Measurements from ENCODE around the gene INMT. TPM values are rescaled to one million over a fixed set of nuclear protein-coding genes. Genes with fewer than 3 reads are reported as not detected.

INMT gene
- polyA plus RNA-seq, 1 of the 3 experiments (the other 2 are of a cell fraction) = not detected

- Histone ChIP-seq H3K27ac (ENCODE audit: low read depth in 2 of 2, low read length in 1 of 2) (peak overlapping the region; percentile 19 to 72; a peak in 3 of 4 replicates), H3K9me2 (no peaks in the 10 kb centered on the region), H3K9ac (no peak overlapping the region), H3K79me2 (ENCODE audit: insufficient read depth) (no peaks in the 10 kb centered on the region), H4K20me1 (ENCODE audit: insufficient read depth) (no peaks in the 10 kb centered on the region), H2AFZ (ENCODE audit: low read depth) (no peak overlapping the region), H3F3A (replicated peaks; ENCODE audit: insufficient read depth) (peaks cover 10% of the 10 kb centered on the region), H3K27me3 (ENCODE audit: insufficient read depth) (no peaks in the 10 kb centered on the region), H3K4me2 (peak overlapping the region; percentile 13), H3K4me3 (ENCODE audit: low read depth in 2 of 2, low read length in 1 of 2) (no peak overlapping the region), H3K36me3 (replicated peaks in 1 of 2; ENCODE audit: control insufficient read depth in 1 of 2, insufficient read depth in 2 of 2, low read length in 1 of 2) (peaks cover 0 to 16% of the 10 kb centered on the region in 2 experiments), H3K4me1 (ENCODE audit: control insufficient read depth in 1 of 2, insufficient read depth in 2 of 2, low read depth in 1 of 2, low read length in 1 of 2) (peaks cover 23 to 34% of the 10 kb centered on the region in 2 experiments), H3K9me3 (no peaks in the 10 kb centered on the region)
- no peak for DNase-seq
- CTCF ChIA-PET = interaction anchor here (0.6 to 5.4 kb wide), 13 partner anchors 9 to 564 kb away, joined by 3 to 35 read pairs (median 3); no protein-coding TSS in a partner anchor
- POLR2A ChIA-PET = no interaction called here
- peak in 1 of 2 experiments; percentile 66; a peak in 1 of 4 replicates for TF ChIP-seq EP300 (IDR thresholded peaks at IDR 0.05; ENCODE audit: borderline replicate concordance in 1 of 2, low read depth in 1 of 2, low read length in 1 of 2)
- 0 out of 2 replicates have a peak, but pooled peaks have one; percentile 24 for TF ChIP-seq RXRA (IDR thresholded peaks at IDR 0.05; ENCODE audit: borderline replicate concordance, low read depth)
- peak; percentile 66; the same call in 1 of the 2 replicates for TF ChIP-seq NFIC (IDR thresholded peaks at IDR 0.05; ENCODE audit: borderline replicate concordance)
- no peak for TF ChIP-seq MEF2A (IDR thresholded peaks at IDR 0.05; ENCODE audit: borderline replicate concordance, low read depth)
- peak; percentile 69 for TF ChIP-seq PBX3 (IDR thresholded peaks at IDR 0.05)
- no peak for TF ChIP-seq CTCF (IDR thresholded peaks at IDR 0.05)
- peak; percentile 90 for TF ChIP-seq JUND (IDR thresholded peaks at IDR 0.05)
- no peak for TF ChIP-seq FOXJ3 (CRISPR knock-in tag; IDR thresholded peaks at IDR 0.05)
- TF ChIP-seq FOSL2 (IDR thresholded peaks at IDR 0.05; ENCODE audit: borderline replicate concordance, low read depth) = peak; percentile 88
- no peak for TF ChIP-seq ELF1 (IDR thresholded peaks at IDR 0.05)
- TF ChIP-seq IRF3 (IDR thresholded peaks at IDR 0.05; ENCODE audit: low read depth, low read length) = no peak
- TF ChIP-seq RAD21 (IDR thresholded peaks at IDR 0.05; ENCODE audit: low read length) = no peak
- peak; percentile 54; the same call in 1 of the 2 replicates for TF ChIP-seq MAX (IDR thresholded peaks at IDR 0.05; ENCODE audit: low read depth)
- TF ChIP-seq TCF12 (IDR thresholded peaks at IDR 0.05) = peak; percentile 87
- TF ChIP-seq POLR2AphosphoS5 (IDR thresholded peaks at IDR 0.05; ENCODE audit: low read depth, low read length) = peak; percentile 25; the same call in 1 of the 2 replicates
- 10% methylated on average over 1 of the region's 1 CpG for WGBS (ENCODE audit: low lambda C conversion rate)
Observed at GRCh38 chr7:30796105-30796869, 44.4 kb downstream of the INMT start.

All from SK-N-SH (cell line).